ENCODE results near the gene OLFM4.

Gene OLFM4

DNA sequence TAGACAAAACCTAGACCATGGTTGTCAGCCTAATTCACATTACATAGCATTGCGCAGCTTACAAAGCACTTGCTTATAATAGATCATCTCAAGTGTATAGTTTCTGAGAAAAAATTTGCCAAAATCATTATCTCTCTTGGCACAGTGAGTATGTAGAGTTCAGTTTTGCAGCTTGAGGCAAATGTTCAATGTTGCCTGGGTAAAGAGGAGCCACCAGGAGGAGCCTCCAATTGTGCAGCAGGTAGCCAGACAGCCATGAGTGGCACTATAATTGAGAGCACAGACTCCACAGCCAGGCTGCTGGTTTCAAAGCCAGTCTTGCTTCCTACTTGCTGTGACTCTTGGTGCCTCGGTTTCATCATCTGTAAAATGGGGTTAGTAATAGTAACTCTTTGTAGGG lies 24.0 kb upstream of the OLFM4 start:
- TF ChIP-seq YY1 (IDR thresholded peaks at IDR 0.05; ENCODE audit: low read depth) (no peak), ZBTB7A (IDR thresholded peaks at IDR 0.05; ENCODE audit: low read depth) (no peak), TCF12 (IDR thresholded peaks at IDR 0.05; ENCODE audit: low read depth) (no peak), TEAD4 (IDR thresholded peaks at IDR 0.05) (no peak), EP300 (IDR thresholded peaks at IDR 0.05; ENCODE audit: borderline replicate concordance) (no peak), CEBPB (IDR thresholded peaks at IDR 0.05) (no peak), MAX (IDR thresholded peaks at IDR 0.05) (no peak), FOXM1 (IDR thresholded peaks at IDR 0.05; ENCODE audit: borderline replicate concordance, low read depth) (no peak), TAF1 (IDR thresholded peaks at IDR 0.05; ENCODE audit: low read depth) (no peak), CREB1 (IDR thresholded peaks at IDR 0.05; ENCODE audit: low read depth) (no peak), EGR1 (IDR thresholded peaks at IDR 0.05) (no peak), USF1 (IDR thresholded peaks at IDR 0.05) (no peak), RAD21 (IDR thresholded peaks at IDR 0.05; ENCODE audit: low read depth) (no peak), REST (IDR thresholded peaks at IDR 0.05; ENCODE audit: low read depth) (no peak), NFIC (IDR thresholded peaks at IDR 0.05) (no peak)

- TF ChIP-seq CREB1 (IDR thresholded peaks at IDR 0.05; ENCODE audit: low read depth) (no peak), NFIC (IDR thresholded peaks at IDR 0.05) (no peak), TAF1 (IDR thresholded peaks at IDR 0.05; ENCODE audit: low read depth) (no peak), TCF12 (IDR thresholded peaks at IDR 0.05; ENCODE audit: low read depth) (no peak), ZBTB7A (IDR thresholded peaks at IDR 0.05; ENCODE audit: low read depth) (no peak), CEBPB (IDR thresholded peaks at IDR 0.05) (no peak), EP300 (IDR thresholded peaks at IDR 0.05; ENCODE audit: borderline replicate concordance) (no peak), TEAD4 (IDR thresholded peaks at IDR 0.05) (no peak), RAD21 (IDR thresholded peaks at IDR 0.05; ENCODE audit: low read depth) (no peak), YY1 (IDR thresholded peaks at IDR 0.05; ENCODE audit: low read depth) (no peak), REST (IDR thresholded peaks at IDR 0.05; ENCODE audit: low read depth) (no peak), USF1 (IDR thresholded peaks at IDR 0.05) (no peak)
Observed at GRCh38 chr13:53005626-53006025, 23.0 kb upstream of the OLFM4 start.

GRCh38 chr13:53007872-53008271 lies 20.7 kb upstream of the OLFM4 start:
- TF ChIP-seq RAD21 (IDR thresholded peaks at IDR 0.05; ENCODE audit: low read depth): no peak
- TF ChIP-seq EP300 (IDR thresholded peaks at IDR 0.05; ENCODE audit: borderline replicate concordance): no peak
- TF ChIP-seq EGR1 (IDR thresholded peaks at IDR 0.05): no peak
- no peak for TF ChIP-seq REST (IDR thresholded peaks at IDR 0.05; ENCODE audit: low read depth)
- TF ChIP-seq YY1 (IDR thresholded peaks at IDR 0.05; ENCODE audit: low read depth): no peak
- TF ChIP-seq TAF1 (IDR thresholded peaks at IDR 0.05; ENCODE audit: low read depth): no peak
- no peak for TF ChIP-seq FOXM1 (IDR thresholded peaks at IDR 0.05; ENCODE audit: borderline replicate concordance, low read depth)
- no peak for TF ChIP-seq CREB1 (IDR thresholded peaks at IDR 0.05; ENCODE audit: low read depth)
- TF ChIP-seq CEBPB (IDR thresholded peaks at IDR 0.05): no peak
- no peak for TF ChIP-seq TCF12 (IDR thresholded peaks at IDR 0.05; ENCODE audit: low read depth)
- TF ChIP-seq NFIC (IDR thresholded peaks at IDR 0.05): no peak
- no peak for TF ChIP-seq TEAD4 (IDR thresholded peaks at IDR 0.05)
- no peak for TF ChIP-seq USF1 (IDR thresholded peaks at IDR 0.05)
- TF ChIP-seq MAX (IDR thresholded peaks at IDR 0.05): no peak
- no peak for TF ChIP-seq ZBTB7A (IDR thresholded peaks at IDR 0.05; ENCODE audit: low read depth)

All from Ishikawa (cell line).